ENCODE data around the gene PDZRN4.

Gene PDZRN4

DNA sequence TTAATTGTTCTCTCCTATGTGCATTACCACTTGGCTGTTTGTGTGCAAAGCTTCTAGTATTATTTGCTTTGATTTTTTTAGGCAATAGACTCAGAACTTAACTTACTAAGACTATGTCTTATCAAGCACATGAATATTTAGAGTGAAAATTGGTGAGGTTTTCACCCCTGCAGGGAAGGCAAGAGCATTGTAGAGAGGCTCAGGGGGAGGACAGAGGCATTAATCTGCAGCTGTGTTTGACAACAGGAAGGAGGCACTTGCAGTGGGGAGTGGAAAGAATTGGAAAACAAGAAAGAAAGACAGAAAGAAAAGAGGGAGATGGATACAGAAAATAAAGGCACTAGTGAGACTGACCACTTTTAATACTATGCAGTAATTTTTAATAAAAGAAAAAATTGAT lies 431.6 kb downstream of the PDZRN4 start:
- Histone ChIP-seq H3K9me3 (ENCODE audit: insufficient read depth, low read length) (no peaks in the 10 kb centered on the region), H3K4me1 (ENCODE audit: low read length) (no peaks in the 10 kb centered on the region), H3K27ac (ENCODE audit: low read length) (no peak overlapping the region), H3K9ac (ENCODE audit: low read length) (no peak overlapping the region), H2AFZ (ENCODE audit: low read depth, low read length) (no peak overlapping the region), H3K4me2 (ENCODE audit: low read length) (no peak overlapping the region), H3K27me3 (ENCODE audit: low read depth, low read length) (no peaks in the 10 kb centered on the region), H4K20me1 (ENCODE audit: insufficient read depth, low read length) (no peaks in the 10 kb centered on the region), H3K4me3 (ENCODE audit: low read length) (no peak overlapping the region), H3K36me3 (replicated peaks; ENCODE audit: low read depth, low read length) (no peaks in the 10 kb centered on the region), H3K79me2 (ENCODE audit: low read length) (no peaks in the 10 kb centered on the region)
- TF ChIP-seq, protein P1, sequence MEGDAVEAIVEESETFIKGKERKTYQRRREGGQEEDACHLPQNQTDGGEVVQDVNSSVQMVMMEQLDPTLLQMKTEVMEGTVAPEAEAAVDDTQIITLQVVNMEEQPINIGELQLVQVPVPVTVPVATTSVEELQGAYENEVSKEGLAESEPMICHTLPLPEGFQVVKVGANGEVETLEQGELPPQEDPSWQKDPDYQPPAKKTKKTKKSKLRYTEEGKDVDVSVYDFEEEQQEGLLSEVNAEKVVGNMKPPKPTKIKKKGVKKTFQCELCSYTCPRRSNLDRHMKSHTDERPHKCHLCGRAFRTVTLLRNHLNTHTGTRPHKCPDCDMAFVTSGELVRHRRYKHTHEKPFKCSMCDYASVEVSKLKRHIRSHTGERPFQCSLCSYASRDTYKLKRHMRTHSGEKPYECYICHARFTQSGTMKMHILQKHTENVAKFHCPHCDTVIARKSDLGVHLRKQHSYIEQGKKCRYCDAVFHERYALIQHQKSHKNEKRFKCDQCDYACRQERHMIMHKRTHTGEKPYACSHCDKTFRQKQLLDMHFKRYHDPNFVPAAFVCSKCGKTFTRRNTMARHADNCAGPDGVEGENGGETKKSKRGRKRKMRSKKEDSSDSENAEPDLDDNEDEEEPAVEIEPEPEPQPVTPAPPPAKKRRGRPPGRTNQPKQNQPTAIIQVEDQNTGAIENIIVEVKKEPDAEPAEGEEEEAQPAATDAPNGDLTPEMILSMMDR (IDR thresholded peaks at IDR 0.05; ENCODE audit: low read depth, low read length) = no peak
- no peak for TF ChIP-seq EZH2phosphoT487 (IDR thresholded peaks at IDR 0.05; ENCODE audit: low read depth)

DNA sequence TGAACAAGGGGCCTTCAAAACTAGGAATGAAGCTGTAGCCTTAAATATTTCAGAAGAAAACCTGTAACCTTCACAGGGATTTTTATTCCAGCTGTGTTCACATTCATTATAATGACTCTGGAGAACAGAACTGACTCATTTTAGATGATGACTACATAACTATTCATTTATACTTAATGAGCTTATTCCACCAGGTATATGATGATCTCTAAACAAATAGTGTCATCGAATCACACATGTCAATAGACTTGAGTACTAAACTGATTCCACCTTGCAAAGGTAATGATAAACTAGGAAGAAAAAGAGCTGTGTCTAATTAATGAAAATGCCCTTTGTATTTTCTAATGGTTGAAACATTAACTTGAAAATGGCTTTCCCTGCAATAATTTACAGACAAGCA lies 433.2 kb downstream of the PDZRN4 start:
- H3K9ac ChIP-seq (ENCODE audit: low read length) = no peak overlapping the region
- H3K4me1 ChIP-seq (ENCODE audit: low read length) = no peaks in the 10 kb centered on the region
- H3K27ac ChIP-seq (ENCODE audit: low read length) = no peak overlapping the region
- no peak overlapping the region for H3K4me2 ChIP-seq (ENCODE audit: low read length)
- H2AFZ ChIP-seq (ENCODE audit: low read depth, low read length) = no peak overlapping the region
- no peaks in the 10 kb centered on the region for H3K27me3 ChIP-seq (ENCODE audit: low read depth, low read length)
- H3K4me3 ChIP-seq (ENCODE audit: low read length) = no peak overlapping the region
- no peaks in the 10 kb centered on the region for H3K36me3 ChIP-seq (replicated peaks; ENCODE audit: low read depth, low read length)
- no peak for TF ChIP-seq EZH2phosphoT487 (IDR thresholded peaks at IDR 0.05; ENCODE audit: low read depth)
- TF ChIP-seq, protein P1 (IDR thresholded peaks at IDR 0.05; ENCODE audit: low read depth, low read length) = no peak
- H4K20me1 ChIP-seq (ENCODE audit: insufficient read depth, low read length) = no peaks in the 10 kb centered on the region
- H3K79me2 ChIP-seq (ENCODE audit: low read length) = no peaks in the 10 kb centered on the region
- no peaks in the 10 kb centered on the region for H3K9me3 ChIP-seq (ENCODE audit: insufficient read depth, low read length)

Measured in OCI-LY3 (cell line).